ENCODE data around the gene EHMT1.

The EHMT1 gene

DNA sequence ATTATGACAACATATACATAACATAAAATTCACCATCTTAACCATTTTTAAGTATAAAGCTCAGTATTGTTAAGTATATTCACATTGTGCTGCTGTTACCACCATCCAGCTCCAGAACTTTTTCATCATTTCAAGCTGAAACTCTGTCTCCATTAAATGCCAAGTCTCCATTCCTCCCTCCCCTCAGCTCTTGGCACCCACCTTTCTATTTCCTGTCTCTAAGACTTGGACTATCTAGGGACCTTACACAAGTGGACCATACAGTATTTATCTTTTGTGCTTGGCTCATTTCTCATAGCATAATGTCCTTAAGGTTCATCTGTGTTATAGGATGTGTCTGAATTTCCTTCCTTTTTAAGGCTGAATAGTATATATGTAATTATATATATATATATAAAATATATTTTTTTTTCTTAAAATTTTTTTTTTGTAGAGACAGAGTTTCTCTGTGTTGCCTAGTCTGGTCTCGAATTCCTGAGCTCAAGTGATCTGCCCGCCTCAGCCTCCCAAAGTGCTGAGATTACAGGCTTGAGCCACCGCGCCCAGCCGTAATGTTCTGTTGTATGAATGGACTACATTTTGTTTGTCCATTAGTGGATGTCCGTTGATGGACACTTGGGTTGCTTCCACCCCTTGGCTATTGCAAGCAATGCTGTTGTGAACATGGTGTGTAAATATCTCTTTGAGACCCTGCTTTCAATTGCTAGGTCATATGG is 72.3 kb downstream of the EHMT1 start:
- FAIRE-seq (no peak), DNase-seq (ENCODE audit: insufficient read length, low spot score) (no peak)

DNA sequence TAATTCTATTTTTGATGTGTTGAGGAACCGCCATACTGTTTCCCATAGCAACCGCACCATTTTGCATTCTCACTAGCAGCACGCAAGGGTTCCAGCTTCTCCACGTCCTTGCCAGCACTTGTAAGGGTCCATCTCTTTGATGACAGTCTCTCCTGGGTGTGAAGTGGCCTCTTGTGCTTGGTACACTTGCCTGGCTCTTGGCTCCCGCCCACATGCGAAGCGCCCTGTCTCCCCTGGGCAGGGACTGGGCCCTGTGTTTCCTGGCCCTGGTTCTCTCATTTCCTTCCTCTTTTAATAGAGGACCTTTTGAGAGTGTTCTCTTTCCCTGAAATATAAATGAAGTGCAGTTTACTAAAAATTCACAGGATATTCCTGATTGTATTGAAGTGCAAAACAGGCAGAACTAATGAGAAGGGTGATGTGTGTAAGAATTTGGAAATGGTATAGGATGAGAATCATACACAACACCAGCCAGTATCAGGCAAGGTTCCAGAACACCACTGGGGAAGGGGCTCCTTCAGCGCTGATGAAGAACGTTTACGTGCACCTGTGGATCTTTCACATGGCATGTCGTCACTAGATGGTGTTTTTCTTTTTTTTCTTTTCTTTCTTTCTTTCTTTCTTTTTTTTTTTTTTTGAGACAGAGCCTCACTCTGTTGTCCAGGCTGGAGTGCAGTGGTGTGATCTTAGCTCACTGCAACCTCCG is 73.0 kb downstream of the EHMT1 start:
- FAIRE-seq (no peak), DNase-seq (ENCODE audit: insufficient read length, low spot score) (no peak)

DNA sequence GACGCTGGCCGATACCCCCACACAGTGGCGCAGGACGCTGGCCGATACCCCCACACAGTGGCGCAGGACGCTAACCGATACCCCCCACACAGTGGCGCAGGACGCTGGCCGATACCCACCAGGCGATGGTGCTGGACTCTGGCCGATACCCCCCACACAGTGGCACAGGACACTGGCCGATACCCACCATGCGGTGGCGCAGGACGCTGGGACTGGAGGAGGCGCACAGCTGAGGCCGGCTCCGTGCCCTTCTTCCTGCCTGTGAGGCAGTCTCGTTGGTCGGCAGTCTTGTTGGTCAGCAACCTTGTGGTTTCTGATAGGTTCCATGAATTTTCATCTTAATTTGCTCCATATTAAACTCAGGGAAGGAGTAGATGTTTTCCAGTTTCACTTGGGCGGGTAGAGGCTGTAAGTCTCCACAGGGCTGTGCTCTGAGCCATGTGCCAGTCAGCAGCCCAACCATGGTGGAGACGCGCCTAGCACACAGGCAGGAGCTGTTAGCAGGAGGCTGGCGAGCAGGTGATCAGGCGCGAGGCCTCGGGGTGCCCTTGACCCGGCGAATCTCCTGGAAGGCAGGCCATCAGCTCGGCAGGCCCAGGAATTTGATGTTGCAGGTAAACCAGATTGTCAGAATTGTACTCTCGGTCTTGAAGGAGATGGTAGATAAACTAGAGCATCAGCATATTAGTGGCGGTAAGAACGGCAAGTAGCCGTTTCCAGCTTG is 75.6 kb downstream of the EHMT1 start:
- FAIRE-seq (no peak), DNase-seq (ENCODE audit: insufficient read length, low spot score) (no peak)

DNA sequence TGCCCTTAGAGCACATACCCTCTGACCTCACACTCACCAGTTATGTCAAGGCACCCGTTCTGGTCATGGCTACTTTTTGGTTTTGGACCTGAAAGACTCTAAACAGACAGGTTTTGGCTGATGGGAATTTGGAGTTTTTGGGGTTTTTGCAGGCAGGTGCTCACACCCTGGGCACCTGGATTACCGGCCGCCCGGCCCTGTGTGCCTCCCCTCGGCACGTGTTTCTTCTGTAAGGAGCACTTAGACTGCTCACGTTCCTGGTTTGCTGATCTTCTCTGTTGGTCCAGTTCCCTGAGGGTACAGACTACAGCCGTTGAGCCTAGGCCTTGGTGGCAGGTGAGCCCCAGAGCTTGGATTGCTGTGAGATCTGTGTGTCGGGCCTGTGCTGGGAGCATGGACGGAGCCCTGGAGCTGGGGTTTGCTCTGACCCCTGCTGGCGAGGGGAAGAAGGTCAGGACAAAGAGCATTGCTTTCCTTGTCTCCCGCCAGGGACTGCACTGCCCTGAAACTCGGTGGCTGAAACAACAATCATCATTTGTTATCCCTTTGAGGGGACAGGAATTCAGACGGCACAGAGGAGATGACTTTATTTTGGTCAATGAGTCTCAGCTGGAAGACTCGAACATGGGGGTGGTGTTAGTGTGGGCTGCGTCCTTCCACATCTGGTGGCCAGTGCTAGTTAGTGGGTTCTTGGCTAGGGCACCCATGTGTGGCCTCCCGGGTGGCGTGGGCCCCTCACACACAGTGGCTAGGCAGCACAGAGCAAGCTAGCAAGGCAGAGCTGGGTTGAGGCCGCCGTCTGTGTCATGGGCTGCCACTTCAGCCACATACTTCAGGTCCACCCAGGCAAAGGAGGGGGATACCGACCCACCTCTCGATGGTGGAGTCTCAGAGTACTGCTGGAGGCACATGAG is 76.4 kb downstream of the EHMT1 start:
- FAIRE-seq = no peak
- peak; percentile 42 for DNase-seq (ENCODE audit: insufficient read length, low spot score)

DNA sequence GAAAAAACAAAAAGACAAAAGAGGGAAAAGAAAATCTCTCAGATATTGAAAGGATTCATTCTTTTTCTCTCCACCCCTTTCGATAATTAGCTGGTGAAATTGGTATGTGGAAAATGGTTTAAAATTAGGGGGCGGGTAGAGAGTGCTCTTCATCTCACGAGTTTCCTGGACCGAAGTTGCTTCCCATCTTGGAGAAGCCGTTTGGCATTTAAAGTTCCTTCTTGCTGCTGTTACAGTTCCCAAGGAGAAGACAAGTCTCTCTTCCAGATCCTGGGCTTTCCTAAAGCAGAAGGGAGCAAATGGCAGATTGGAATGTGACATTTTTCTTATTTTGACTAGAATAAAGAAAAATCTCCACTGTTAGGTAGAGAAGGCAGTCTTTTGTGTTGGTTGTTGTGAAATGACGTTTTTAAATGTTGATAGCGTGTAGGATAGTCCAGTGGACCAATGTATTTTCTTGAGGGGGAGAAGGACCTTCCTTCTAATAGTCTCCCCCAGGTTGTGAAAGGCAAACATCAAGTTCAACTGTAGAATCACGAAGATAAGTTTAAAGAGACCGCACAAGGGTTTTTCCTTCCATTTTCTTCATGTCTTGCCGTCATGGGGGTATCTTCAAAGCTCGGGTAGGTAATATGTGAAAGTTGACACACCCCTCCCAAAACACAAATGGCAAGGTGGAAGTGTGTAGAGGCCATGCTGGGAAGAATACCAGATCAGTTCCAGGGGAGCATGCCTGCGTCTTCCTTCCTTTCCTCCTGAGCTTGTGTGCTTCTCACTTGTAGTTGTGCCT is 77.5 kb downstream of the EHMT1 start:
- FAIRE-seq (no peak), DNase-seq (ENCODE audit: insufficient read length, low spot score) (no peak)

DNA sequence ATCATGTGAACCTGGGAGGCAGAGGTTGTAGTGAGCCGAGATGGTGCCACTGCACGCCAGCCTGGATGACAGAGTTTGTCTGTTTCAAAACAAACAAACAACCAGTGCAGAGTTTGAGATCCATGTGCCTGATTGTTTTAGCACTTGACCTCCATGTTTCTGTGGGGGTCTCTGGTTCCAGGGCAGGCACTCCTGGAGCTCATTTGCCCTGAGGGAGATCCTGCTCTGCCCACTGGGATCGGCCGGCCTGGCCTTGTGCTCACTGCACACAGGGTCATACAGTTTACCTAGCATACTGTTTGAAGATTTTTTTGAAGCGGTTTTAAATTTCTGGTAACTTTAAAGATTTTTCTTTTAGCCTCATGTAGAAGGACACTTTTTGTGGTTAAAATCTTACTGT is 78.4 kb downstream of the EHMT1 start:
- DNase-seq (ENCODE audit: insufficient read length, low spot score) (no peak), FAIRE-seq (no peak)

DNA sequence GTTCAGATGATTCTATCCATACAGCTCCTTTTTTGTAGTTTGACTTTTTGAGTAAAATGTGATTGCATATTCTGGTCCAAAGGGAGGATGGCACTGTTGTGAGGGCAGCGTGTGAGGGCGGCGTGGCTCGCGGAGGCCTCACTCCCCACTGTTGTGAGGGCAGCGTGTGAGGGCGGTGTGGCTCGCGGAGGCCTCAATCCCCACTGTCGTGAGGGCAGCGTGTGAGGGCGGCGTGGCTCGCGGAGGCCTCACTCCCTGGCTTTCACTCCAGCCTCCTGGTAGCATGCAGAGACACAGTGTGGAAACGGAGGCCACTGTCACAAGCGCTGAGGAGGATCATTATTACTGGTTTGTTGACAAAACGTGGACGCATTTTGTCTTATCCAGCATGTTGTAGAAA is 79.0 kb downstream of the EHMT1 start:
- FAIRE-seq (no peak), DNase-seq (ENCODE audit: insufficient read length, low spot score) (no peak)

DNA sequence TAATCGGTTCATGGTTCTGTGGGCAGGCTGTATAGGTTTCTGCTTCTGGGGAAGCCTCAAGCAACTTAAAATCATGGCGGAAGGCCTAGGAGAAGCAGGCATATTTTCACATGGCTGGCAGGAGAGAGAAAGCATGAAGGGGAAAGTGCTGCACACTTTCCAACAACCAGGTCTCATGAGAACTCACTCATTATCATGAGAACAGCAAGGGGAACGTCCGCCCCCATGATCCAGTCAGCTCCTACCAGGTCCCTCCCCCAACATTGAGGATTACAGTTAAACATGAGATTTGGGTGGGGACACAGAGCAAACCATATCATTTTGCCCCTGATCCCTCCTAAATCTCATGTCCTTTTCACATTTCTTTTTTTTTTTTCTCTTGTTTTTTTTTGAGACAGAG is 82.1 kb downstream of the EHMT1 start:
- FAIRE-seq = no peak
- no peak for DNase-seq (ENCODE audit: insufficient read length, low spot score)

DNA sequence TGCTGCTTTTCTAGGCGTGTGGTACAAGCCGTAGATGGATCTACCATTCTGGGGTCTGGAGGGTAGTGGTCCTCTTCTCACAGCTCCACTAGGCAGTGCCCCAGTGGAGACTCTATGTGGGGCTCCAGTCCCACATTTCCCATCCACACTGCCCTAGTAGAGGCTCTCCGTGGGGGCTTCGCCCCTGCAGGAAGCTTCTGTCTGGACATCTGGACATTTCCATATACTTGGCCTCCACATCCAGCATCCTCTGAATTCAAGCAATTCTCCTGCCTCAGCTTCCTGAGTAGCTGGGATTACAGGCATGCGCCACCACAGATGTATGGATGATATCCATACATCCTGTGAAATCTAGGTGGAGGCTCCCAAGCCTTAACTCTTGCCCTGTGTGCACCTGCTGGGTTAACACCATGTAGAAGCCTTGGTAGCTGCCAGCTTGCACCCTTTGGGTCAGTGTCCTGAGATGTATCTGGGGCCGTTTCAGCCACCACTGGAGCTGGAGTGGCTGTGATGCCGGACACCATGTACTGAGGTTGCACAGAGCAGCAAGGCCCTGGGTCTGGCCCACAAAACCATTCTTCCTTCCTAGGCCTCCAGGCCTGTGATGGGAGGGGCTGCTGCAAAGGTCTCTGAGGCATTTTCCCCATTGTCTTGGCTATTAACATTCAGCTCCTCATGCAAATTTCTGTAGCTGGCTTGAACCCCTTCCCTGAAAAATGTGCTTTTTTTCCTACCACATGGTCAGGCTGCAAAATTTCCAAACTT is 84.0 kb downstream of the EHMT1 start:
- FAIRE-seq (no peak), DNase-seq (ENCODE audit: insufficient read length, low spot score) (no peak)

DNA sequence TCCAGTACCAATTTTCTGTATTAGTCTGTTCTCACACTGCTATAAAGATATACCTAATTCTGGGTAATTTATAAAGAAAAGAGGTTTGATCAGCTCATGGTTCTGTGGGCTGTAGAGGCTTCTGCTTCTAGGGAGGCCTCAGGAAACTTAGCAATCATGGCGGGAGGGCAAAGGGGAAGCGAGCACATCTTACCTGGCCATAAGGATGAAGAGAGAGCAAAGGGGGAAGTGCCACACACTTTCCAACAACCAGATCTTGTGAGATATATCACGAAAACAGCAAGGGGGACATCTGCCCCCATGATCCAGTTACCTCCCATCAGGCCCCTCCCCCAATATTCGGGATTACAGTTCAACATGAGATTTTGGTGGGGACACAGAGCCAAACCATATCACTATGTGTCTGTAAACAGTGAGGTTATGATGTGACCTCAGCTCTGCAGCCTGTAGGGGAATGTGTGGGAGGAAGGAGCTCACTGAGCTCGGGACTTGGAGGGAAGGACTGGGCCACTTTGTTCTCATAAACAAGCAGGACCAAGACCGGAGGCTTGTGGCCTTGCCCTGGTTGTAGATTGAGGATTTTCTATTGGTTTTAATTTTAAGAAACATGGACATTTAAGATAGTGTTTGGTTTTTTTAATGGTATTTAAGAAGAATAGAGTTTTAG is 85.2 kb downstream of the EHMT1 start:
- FAIRE-seq (no peak), DNase-seq (ENCODE audit: insufficient read length, low spot score) (no peak)

DNA sequence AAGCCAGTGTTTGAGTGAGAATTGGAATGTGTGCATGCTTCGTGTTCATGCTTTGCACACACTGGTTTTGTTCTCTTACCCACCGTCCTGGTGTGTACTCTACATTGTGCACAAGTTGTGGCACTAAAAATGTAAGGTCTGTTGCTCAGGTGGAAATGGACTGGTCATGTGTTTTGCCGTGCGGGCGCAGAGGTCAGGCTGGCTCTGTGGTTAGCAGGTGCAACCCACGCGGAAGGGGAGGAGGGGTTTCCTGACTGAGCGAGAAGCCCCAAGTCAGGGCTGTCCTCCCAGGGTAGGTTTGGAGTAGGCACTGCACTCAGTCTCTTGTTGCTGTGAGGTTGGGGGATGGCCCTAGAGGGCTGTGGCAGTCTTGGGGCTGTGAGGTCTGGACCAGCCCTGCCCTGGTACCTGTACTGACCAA is 86.6 kb downstream of the EHMT1 start:
- FAIRE-seq = no peak
- no peak for DNase-seq (ENCODE audit: insufficient read length, low spot score)

DNA sequence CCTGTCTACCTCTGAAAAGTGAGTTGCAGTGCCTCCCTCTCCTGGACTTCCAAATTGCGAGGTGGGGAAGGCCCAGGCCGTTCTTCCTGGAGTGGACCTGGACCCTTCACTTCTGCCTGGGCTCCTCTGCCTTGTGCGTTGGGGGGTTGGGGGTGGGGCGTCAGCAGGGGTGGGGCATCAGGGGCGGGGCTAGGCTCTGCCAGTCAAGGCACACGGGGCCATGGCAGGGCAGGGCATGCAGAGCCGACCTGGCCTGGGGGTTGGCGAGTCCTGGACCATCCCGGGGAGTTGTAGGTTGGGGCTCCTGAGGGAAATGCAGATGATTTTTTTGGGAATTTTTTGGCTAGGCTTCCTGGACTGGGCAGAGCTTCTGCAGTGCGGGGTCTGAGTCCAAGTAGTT is 87.1 kb downstream of the EHMT1 start:
- FAIRE-seq (no peak), DNase-seq (ENCODE audit: insufficient read length, low spot score) (no peak)

DNA sequence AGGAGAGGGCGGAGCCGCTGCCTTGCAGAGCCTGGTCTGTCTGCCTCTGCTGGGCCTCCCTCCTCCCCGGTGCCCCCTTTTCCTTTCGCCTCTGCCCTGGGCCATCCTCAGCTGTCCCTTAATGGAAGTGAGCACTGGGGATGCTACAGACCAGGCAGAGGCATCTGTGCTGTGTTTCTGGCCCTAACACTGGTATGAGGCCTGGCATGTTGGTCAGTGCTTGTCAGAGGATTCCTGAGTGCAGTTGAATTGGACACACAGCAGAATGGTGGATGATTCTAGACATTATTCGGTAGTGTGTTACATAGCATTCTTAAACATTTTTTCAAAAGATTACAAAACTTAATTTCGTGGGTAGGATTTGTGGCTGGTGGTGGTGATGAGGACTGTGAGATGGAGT is 88.6 kb downstream of the EHMT1 start:
- no peak for DNase-seq (ENCODE audit: insufficient read length, low spot score)
- FAIRE-seq = no peak

DNA sequence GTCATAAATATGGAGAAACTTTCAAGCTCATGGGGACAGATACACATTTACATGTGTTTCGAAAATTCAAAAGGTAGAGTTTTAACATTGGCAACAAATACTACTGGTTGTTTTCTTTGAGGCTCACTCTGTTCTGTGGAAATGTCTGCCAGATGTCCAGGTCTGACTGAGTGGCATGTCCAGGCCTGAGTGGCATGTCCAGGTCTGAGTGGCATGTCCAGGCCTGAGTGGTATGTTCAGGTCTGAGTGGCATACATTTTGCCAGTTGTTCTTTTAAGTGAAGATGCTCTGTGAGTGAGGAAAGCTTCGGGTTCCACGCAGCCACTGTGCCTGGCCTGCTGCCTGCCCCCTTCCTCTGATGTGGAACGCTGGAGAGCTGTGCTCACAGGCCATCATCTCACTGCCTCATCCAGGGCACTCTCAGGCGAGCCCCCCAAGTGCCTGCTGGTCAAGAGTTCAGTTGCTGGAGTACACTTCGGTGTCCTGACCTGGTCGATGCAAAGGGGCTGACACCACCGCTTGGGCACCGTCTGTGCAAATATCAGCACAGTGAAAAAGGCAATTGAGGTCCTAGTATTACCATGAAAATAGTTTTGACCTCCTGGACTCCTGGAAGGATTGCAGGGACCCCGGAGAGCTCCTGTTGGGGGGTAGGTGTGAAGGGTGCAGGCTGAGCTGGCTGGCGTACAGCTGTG is 89.9 kb downstream of the EHMT1 start:
- DNase-seq (ENCODE audit: insufficient read length, low spot score) = no peak
- no peak for FAIRE-seq

DNA sequence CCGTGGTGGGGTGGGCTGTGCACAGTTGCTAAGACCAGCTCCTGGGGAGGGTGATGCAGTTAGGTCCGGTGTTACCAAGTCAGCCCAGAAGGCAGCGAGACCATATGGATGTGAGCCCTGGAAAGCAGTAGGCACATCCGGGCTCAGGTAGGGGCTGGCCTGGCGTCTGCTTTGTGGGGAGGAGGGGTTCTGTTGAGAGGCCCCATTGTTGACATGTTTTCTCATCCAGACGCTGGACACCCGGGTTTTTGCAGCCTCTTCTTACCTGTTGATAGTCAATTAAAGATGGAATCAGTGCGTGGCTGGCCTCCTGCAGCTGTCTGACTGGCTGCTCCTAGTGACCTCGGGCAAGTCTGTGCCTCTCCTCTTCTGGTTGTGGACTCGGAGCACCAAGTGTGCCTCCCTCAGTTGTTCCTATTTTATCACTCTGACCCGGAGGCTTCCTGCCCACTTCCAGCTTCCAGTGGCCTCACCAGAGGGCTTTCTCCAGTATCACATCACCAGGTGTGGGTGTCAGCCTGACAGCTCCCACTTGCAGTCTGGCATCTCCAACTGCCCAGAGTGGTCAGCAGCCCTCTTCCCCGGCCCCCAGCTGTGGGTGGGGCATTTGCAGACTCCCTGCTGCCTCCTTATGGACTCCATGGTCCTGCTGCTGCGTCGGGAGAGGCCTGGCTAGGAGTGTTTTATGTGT is 90.8 kb downstream of the EHMT1 start:
- DNase-seq (ENCODE audit: insufficient read length, low spot score) (no peak), FAIRE-seq (no peak)

DNA sequence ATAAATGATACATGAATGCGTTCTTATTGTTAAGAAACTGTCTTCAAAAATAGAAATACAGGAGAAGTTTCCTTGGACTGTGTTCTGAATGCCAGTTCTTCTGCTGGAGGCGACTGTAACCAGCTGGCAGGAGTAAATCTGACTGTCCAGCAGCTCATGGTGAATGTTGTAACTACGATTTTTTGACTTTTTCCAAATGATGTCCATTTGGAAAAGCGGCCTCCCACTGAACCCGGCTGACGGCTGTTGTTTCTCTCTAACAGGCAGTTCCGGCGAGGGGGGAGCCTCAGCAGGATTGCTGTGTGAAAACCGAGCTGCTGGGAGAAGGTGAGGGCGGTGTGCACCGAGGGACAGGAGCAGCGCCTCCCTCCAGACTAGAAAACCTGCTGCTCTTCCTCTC is 91.9 kb downstream of the EHMT1 start:
- FAIRE-seq (no peak), DNase-seq (ENCODE audit: insufficient read length, low spot score) (no peak)

DNA sequence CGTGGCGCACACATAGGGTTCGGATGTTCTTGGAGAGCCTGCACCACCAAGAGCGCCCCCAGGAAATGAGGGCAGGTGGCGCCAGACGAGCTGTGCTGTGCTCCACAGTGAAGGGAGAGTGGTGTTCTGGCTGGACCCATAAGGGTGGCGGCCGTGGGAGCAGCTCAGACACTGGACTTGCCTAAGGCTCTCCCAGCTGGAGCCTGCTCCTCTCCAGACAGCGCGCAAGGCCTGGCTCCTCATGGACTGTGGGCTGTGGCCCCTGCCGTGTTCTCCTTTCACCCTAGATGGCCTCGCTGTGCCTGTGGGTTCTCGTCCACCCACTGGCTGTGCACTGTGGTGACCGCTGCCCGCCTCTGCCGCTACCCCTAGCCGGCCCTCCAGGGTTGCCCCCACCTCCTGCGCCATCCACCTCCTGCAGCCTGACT is 92.9 kb downstream of the EHMT1 start:
- DNase-seq (ENCODE audit: insufficient read length, low spot score) (no peak), FAIRE-seq (no peak)

DNA sequence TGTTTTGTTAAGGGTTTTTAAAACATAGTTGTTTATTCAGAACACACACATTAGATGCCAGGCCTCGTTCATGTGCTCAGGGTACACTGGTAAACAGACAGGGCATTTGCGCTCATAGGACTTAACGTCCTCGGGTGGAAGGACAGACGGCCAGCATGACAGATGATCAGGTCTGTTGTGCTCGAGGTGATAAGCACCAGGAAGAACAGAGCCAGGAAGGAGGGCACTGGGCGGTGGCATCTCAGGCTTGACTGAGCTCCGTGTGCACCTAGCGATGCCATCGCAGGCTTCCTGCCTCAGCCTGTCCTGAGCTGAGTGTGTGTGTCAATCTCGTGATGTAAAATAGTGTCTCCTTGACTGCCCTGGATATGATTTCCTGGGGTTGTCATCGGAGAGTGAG is 96.5 kb downstream of the EHMT1 start:
- DNase-seq (ENCODE audit: insufficient read length, low spot score) (no peak), FAIRE-seq (no peak)
